Astrocyte of the cerebellum (primary cell): ENCODE data around the gene SCN4A.
"Not testable (repeated sequence)": the region's sequence is repeated elsewhere in the genome, so short reads cannot be mapped to it uniquely, and the experiment has no call there.

Source experiments
- DNase-seq: peaks from one replicate; pipeline ENCODE4 v3.0.0-alpha.2; 2011; ENCODE audit warnings: low read depth
- H3K4me3 ChIP-seq: 2 replicates; pipeline ENCODE4 v1.5.1; 2011; ENCODE audit warnings: mild to moderate bottlenecking, low read depth, low read length, moderate library complexity
- CTCF ChIP-seq: IDR thresholded peaks from 2 replicates; pipeline ENCODE4 v1.5.1; 2012; ENCODE audit warnings: low read length, low read depth, moderate library complexity, mild to moderate bottlenecking; ENCODE audit errors: missing control alignments
- in situ Hi-C: cut with HindIII; loops from 2 replicates; pipeline ENCODE4 v1.10.0; 2017; ENCODE audit warnings: low sequenced_read_pairs

SCN4A gene

DNA sequence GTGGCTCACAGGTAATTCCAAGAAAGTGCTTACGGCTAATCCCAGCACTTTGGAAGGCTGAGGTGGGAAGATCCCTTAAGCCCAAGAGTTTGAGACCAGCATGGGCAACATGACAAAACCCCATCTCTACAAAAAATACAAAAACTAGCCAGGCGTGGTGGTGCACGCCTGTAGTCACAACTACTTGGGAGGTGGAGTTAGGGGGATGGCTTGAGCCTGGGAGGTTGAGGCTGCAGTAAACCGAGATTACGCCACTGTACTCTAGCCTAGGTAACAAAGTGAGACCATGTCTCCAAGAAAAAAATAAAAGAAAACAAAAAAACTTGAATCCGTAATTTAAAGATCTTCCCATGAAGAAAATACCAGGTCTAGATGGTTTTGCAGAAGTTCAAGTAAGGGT, 42.7 kb upstream of the SCN4A start:
- in situ Hi-C loops: loop anchor here (5.0 kb wide), 1 partner anchor 73 kb away; no protein-coding TSS in a partner anchor
- no peak overlapping the region for H3K4me3 ChIP-seq
- no peak for TF ChIP-seq CTCF
- no peak for DNase-seq

GRCh38 chr17:64009571-64010402, 37.1 kb upstream of the SCN4A start:
- no peak for DNase-seq
- no peak overlapping the region for H3K4me3 ChIP-seq
- TF ChIP-seq CTCF: no peak
- in situ Hi-C loops: no loop called here

DNA sequence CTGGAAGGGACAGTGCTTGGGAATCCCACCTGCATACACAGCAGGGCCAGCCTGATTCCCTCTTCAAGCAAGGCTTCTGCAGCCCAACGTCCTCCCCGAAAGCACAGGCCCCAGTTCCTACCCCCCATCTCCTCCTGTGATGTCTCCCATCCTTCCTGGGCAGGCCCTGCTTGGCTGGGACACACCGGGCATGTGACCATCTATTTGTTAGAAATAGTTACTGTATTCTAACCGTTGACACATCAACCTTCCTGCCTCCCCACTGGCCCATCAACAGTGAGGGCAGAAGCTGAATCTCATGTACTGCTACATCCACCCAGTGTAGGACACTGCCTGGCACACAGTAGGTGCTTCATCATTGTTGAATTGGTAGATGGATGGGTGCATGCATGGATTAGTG, 36.1 kb upstream of the SCN4A start:
- DNase-seq: no peak
- in situ Hi-C loops: no loop called here
- H3K4me3 ChIP-seq: no peak overlapping the region
- no peak for TF ChIP-seq CTCF

DNA sequence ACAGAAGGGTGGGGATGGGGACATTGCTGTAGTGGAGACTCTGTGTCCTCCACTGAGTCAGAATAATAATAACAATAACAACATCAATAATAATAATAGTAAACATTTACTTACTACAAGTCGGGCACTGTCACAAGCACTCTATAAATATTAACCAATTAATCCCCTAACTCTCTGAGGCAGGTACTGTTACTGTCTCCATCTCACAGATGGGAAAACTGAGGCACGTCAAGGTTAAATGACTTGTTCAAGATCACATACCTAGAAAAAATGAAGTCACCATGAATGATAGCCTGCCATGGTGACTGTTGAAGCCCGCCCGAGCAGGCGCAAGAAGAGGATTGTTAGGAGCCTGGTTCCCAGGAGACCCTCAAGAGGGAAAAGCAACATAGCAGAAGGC, 35.6 kb upstream of the SCN4A start:
- no peak for DNase-seq
- in situ Hi-C loops: no loop called here
- no peak overlapping the region for H3K4me3 ChIP-seq
- no peak for TF ChIP-seq CTCF

DNA sequence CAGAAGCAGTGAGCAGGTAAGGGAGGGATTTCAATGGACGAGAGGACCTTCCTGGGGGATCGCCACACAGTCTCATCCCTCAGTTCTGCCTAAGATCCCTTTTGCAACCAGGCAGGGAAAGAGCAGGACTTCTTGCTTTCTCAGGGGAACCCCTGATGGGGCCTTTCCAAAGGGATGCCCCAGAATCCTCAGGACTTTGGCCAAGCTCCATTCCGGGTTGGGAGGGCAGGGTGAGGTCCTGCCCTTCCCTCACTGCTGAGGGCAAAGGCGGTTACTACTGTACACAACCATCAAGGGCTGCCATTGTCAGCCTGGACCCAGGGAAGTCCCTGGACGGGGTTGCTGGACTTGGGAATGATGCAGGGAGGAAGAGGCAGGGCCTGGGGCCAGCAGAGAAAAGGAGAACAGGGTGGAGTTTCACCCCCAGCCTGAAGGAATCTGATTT, 35.1 kb upstream of the SCN4A start:
- TF ChIP-seq CTCF: no peak
- no peak overlapping the region for H3K4me3 ChIP-seq
- DNase-seq: no peak
- in situ Hi-C loops: no loop called here

DNA sequence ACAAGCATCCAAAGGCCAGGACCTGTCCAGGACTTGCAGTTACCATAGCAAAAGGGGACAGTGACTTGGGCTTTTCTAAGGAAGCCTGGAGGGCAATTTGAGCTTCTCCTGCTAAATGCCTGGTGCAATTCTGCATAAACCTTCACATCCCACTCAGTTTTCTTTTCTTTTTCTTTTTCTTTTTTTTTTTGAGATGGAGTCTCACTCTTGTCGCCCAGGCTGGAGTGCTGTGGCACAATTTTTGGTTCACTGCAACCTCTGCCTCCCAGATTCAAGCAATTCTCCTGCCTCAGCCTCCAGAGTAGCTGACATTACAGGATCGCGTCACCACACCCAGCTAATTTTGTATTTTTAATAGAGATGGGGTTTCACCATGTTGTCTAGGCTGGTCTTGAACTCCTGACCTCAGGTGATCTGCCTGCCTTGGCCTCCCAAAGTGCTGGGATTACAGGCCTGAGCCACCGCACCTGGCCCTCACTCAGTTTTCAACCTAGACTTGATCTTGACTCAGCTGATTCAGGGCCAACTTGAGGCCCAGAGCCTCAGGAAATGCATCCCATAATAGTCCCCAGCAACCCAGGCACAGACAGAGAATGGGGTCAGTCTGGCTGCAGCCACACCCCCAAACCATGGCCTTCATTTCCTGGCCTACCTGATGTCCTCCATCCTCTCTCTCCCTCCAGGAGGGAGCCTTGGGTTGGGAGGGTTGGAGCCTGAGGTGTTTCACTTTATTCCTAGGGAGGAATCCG, 34.5 kb upstream of the SCN4A start:
- in situ Hi-C loops, H3K4me3 ChIP-seq, DNase-seq: not testable (repeated sequence)
